Measurements from ENCODE around the gene ADAMTS17. TPM values are rescaled to one million over a fixed set of nuclear protein-coding genes. Genes with fewer than 3 reads are reported as not detected.

Gene ADAMTS17
- polyA plus RNA-seq, 2 of the 4 experiments (the other 2 are of a cell fraction): 0.05 TPM; not detected in 1

DNA sequence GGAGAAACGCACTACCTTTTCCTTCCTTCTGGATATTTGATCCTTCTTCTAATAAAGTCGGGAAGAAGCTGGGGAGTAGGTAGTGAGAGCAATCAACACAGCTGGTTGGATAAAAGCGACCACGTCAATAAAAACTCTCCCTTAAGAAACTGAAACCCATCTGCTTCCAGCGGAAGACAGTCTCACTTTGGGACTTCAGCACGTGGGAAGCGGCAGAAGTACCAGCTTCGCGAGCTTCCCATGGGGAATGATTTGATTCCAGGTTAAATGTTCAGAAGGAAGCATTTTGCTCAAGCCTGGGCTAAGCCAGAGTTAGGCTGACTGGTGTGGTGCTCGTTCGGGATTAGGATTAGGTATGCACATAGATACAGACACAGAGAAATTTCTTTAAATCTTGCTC is 346.2 kb downstream of the ADAMTS17 start:
- H3K4me1 ChIP-seq: no peaks in the 10 kb centered on the region
- 38% methylated on average over 11 of the region's 11 CpGs for WGBS (ENCODE audit: missing lambda C conversion rate)
- TF ChIP-seq CBX2 (IDR thresholded peaks at IDR 0.05; ENCODE audit: borderline replicate concordance, low read depth) (no peak), HOXB13 (CRISPR knock-in tag; IDR thresholded peaks at IDR 0.05; ENCODE audit: low read depth) (no peak), NPAS2 (CRISPR knock-in tag; IDR thresholded peaks at IDR 0.05; ENCODE audit: borderline replicate concordance) (no peak), NFE2L2 (conservative IDR thresholded peaks at IDR 0.05; ENCODE audit: low read length) (no peak), SMC3 (IDR thresholded peaks at IDR 0.05) (no peak), BHLHE40 (IDR thresholded peaks at IDR 0.05; ENCODE audit: low read depth, low read length) (no peak), RCOR1 (IDR thresholded peaks at IDR 0.05; ENCODE audit: low read depth, low read length) (no peak), EHF (CRISPR knock-in tag; IDR thresholded peaks at IDR 0.05) (no peak), ESRRA (IDR thresholded peaks at IDR 0.05; ENCODE audit: borderline replicate concordance, low read length) (no peak), FOXS1 (CRISPR knock-in tag; IDR thresholded peaks at IDR 0.05) (no peak), POLR2AphosphoS2 (conservative IDR thresholded peaks at IDR 0.05; ENCODE audit: low read length) (no peak), FOSB (CRISPR knock-in tag; IDR thresholded peaks at IDR 0.05) (no peak), CEBPB (IDR thresholded peaks at IDR 0.05) (no peak), TP53 (CRISPR knock-in tag; IDR thresholded peaks at IDR 0.05) (no peak), HOXA7 (CRISPR knock-in tag; IDR thresholded peaks at IDR 0.05) (no peak), CBX8 (IDR thresholded peaks at IDR 0.05) (no peak), JUNB (IDR thresholded peaks at IDR 0.05) (no peak), ZFP36 (IDR thresholded peaks at IDR 0.05; ENCODE audit: borderline replicate concordance, partially characterized antibody) (no peak)
- TF ChIP-seq, protein P1, sequence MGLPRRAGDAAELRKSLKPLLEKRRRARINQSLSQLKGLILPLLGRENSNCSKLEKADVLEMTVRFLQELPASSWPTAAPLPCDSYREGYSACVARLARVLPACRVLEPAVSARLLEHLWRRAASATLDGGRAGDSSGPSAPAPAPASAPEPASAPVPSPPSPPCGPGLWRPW (IDR thresholded peaks at IDR 0.05): no peak
- CTCF ChIA-PET: interaction anchor here (1.5 kb wide), 1 partner anchor 15 kb away, joined by 3 read pairs; no protein-coding TSS in a partner anchor
- DNase-seq (ENCODE audit: low read depth in 1 of 2, low spot score in 1 of 2): no peak
- POLR2A ChIA-PET: no interaction called here
- no peaks in the 10 kb centered on the region for H3K9me3 ChIP-seq
- no peak overlapping the region for H3K4me3 ChIP-seq
- H3K4me2 ChIP-seq: no peak overlapping the region
- H3K27ac ChIP-seq: no peak overlapping the region
- no peak for ATAC-seq
- FAIRE-seq: no peak

DNA sequence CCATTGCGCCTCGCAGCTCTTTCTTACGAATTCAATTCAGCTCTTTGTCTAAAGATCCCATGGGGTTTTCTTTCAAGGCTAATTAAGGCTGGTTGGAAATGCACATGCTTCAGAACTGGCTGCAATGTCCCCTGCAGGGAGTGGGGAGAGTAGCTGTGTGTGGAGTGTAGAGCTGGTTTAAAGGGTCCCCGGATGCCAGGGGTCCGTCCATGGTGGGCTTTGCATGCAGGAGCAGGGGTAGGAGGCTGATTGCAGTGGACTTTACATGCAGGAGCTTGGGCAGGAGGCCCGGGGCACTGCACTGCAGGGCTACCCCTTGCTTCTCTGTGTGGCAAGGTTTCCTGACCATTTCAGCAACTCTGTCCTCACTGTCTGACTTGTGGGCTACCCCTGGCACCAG is 346.9 kb downstream of the ADAMTS17 start:
- Histone ChIP-seq H3K27ac (no peak overlapping the region), H3K9me3 (no peaks in the 10 kb centered on the region), H3K4me1 (no peaks in the 10 kb centered on the region), H3K4me3 (no peak overlapping the region), H3K4me2 (no peak overlapping the region)
- WGBS (ENCODE audit: missing lambda C conversion rate): 21% methylated on average over 6 of the region's 6 CpGs
- ATAC-seq (no peak), FAIRE-seq (no peak), DNase-seq (ENCODE audit: low read depth in 1 of 2, low spot score in 1 of 2) (no peak)
- ChIA-PET CTCF (interaction anchor here (0.7 to 1.5 kb wide), 2 partner anchors 14 to 355 kb away, joined by 3 read pairs; no protein-coding TSS in a partner anchor), POLR2A (no interaction called here)
- TF ChIP-seq JUN (IDR thresholded peaks at IDR 0.05) (no peak), HEYL (CRISPR knock-in tag; IDR thresholded peaks at IDR 0.05) (no peak), FOSB (CRISPR knock-in tag; IDR thresholded peaks at IDR 0.05) (no peak), ZNF302 (CRISPR knock-in tag; IDR thresholded peaks at IDR 0.05) (no peak), RFX5 (IDR thresholded peaks at IDR 0.05) (no peak), POLR2AphosphoS2 (conservative IDR thresholded peaks at IDR 0.05; ENCODE audit: low read length) (no peak), MAZ (IDR thresholded peaks at IDR 0.05; ENCODE audit: borderline replicate concordance, low read depth, low read length) (no peak)

DNA sequence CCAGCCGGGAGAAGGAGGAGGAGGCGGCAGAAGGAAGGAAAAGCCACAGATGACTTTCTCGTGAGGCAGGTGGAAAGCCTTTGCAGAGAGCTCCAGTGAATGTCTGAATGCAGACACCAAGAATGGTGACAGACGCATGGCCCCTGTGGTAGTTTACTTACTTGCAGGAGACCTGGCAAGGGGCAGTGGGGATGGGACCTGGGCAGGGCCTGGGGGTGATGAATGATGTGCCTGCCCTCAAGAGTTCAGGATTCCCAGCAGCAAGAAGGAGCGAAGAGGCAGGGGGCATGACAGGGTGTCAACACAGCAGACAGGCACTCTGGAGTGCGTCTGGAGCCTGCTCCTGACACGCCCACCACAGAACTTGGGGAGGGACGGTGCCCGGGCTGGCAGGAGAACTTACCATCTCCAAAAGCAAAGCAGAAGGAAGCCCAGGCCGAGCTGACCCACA is 348.1 kb downstream of the ADAMTS17 start:
- FAIRE-seq: no peak
- Histone ChIP-seq H3K4me1 (no peaks in the 10 kb centered on the region), H3K4me2 (no peak overlapping the region), H3K9me3 (0 out of 3 replicates have a peak, but pooled peaks cover 2% of the 10 kb centered on the region), H3K27ac (no peak overlapping the region), H3K4me3 (no peak overlapping the region)
- no peak for ATAC-seq
- CTCF ChIA-PET: interaction anchor here (0.6 kb wide), 1 partner anchor 126 kb away, joined by 3 read pairs; no protein-coding TSS in a partner anchor
- POLR2A ChIA-PET: no interaction called here
- 35% methylated on average over 10 of the region's 10 CpGs for WGBS (ENCODE audit: missing lambda C conversion rate)
- TF ChIP-seq, protein P2, sequence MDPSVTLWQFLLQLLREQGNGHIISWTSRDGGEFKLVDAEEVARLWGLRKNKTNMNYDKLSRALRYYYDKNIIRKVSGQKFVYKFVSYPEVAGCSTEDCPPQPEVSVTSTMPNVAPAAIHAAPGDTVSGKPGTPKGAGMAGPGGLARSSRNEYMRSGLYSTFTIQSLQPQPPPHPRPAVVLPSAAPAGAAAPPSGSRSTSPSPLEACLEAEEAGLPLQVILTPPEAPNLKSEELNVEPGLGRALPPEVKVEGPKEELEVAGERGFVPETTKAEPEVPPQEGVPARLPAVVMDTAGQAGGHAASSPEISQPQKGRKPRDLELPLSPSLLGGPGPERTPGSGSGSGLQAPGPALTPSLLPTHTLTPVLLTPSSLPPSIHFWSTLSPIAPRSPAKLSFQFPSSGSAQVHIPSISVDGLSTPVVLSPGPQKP (IDR thresholded peaks at IDR 0.05; ENCODE audit: low read depth, low read length): no peak
- TF ChIP-seq, protein P3, sequence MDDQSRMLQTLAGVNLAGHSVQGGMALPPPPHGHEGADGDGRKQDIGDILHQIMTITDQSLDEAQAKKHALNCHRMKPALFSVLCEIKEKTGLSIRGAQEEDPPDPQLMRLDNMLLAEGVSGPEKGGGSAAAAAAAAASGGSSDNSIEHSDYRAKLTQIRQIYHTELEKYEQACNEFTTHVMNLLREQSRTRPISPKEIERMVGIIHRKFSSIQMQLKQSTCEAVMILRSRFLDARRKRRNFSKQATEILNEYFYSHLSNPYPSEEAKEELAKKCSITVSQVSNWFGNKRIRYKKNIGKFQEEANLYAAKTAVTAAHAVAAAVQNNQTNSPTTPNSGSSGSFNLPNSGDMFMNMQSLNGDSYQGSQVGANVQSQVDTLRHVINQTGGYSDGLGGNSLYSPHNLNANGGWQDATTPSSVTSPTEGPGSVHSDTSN (IDR thresholded peaks at IDR 0.05): no peak
- no peak for TF ChIP-seq ESRRA (IDR thresholded peaks at IDR 0.05; ENCODE audit: borderline replicate concordance, low read length)
- TF ChIP-seq JUN (IDR thresholded peaks at IDR 0.05): no peak
- no peak for TF ChIP-seq HDAC2 (IDR thresholded peaks at IDR 0.05)
- no peak for TF ChIP-seq HOXB5 (CRISPR knock-in tag; IDR thresholded peaks at IDR 0.05)
- TF ChIP-seq, protein P4, sequence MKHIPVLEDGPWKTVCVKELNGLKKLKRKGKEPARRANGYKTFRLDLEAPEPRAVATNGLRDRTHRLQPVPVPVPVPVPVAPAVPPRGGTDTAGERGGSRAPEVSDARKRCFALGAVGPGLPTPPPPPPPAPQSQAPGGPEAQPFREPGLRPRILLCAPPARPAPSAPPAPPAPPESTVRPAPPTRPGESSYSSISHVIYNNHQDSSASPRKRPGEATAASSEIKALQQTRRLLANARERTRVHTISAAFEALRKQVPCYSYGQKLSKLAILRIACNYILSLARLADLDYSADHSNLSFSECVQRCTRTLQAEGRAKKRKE (CRISPR knock-in tag; IDR thresholded peaks at IDR 0.05; ENCODE audit: low read depth): no peak
- no peak for DNase-seq (ENCODE audit: low read depth in 1 of 2, low spot score in 1 of 2)

All from A549 (cell line).